ENCODE data around the gene DIPK1B. TPM values are rescaled to one million over a fixed set of nuclear protein-coding genes. Genes with fewer than 3 reads are reported as not detected.

DIPK1B gene
- total and polyA plus RNA-seq, 2 donors (not counting 3 experiments of a cell fraction or from before 2014, with no cell fraction given): 253 to 441 TPM

DNA sequence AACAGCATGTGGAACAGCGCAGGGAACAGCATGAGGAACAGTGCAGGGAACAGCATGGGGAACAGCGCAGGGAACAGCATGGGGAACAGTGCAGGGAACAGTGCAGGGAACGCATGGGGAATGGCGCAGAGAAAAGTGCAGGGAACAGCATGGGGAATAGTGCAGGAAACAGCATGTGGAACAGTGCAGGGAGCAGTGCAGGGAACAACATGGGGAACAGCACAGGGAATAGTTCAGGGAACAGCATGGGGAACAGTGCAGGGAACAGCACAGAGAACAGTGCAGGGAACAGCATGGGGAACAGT, 43.7 kb downstream of the DIPK1B start:
- no peak overlapping the region for H2AFZ ChIP-seq (ENCODE audit: low read depth, low read length)
- H3K79me2 ChIP-seq (ENCODE audit: control insufficient read depth, insufficient read depth, low read length): no peaks in the 10 kb centered on the region
- no peak overlapping the region for H3K4me2 ChIP-seq (ENCODE audit: insufficient read depth, low read length)
- no peak overlapping the region for H3K9ac ChIP-seq (replicated peaks; ENCODE audit: extremely low read depth, insufficient read depth, low read length)
- intact Hi-C loops (cut with micrococcal nuclease) (no loop called here), dilution Hi-C loops (cut with MboI; ENCODE audit: extremely low pct_ligation_motif_present, low sequenced_read_pairs) (no loop called here)
- ChIA-PET POLR2A (no interaction called here), CTCF (no interaction called here)
- no peaks in the 10 kb centered on the region for H3K9me3 ChIP-seq (replicated peaks; ENCODE audit: control insufficient read depth, insufficient read depth, low read length)
- H4K20me1 ChIP-seq (replicated peaks; ENCODE audit: control insufficient read depth, extremely low read depth, insufficient read depth, low read length): no peaks in the 10 kb centered on the region
- no TSS peak for BruUV-seq (replicated peaks)
- DNase-seq (ENCODE audit: low read depth, low spot score) (no peak), FAIRE-seq (no peak)
- TF ChIP-seq POLR2A (IDR thresholded peaks at IDR 0.05; ENCODE audit: low read depth, low read length) (no peak), JUN (IDR thresholded peaks at IDR 0.05; ENCODE audit: borderline replicate concordance, insufficient read depth, insufficient read length, low read depth) (no peak), POLR2AphosphoS5 (IDR thresholded peaks at IDR 0.05; ENCODE audit: insufficient read depth, low read depth, low read length) (no peak), MYC (IDR thresholded peaks at IDR 0.05; ENCODE audit: low read depth, low read length) (no peak)
- TF ChIP-seq, protein P1, sequence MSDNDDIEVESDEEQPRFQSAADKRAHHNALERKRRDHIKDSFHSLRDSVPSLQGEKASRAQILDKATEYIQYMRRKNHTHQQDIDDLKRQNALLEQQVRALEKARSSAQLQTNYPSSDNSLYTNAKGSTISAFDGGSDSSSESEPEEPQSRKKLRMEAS (IDR thresholded peaks at IDR 0.05; ENCODE audit: insufficient read depth, insufficient read length): no peak
- TF ChIP-seq, protein P2, sequence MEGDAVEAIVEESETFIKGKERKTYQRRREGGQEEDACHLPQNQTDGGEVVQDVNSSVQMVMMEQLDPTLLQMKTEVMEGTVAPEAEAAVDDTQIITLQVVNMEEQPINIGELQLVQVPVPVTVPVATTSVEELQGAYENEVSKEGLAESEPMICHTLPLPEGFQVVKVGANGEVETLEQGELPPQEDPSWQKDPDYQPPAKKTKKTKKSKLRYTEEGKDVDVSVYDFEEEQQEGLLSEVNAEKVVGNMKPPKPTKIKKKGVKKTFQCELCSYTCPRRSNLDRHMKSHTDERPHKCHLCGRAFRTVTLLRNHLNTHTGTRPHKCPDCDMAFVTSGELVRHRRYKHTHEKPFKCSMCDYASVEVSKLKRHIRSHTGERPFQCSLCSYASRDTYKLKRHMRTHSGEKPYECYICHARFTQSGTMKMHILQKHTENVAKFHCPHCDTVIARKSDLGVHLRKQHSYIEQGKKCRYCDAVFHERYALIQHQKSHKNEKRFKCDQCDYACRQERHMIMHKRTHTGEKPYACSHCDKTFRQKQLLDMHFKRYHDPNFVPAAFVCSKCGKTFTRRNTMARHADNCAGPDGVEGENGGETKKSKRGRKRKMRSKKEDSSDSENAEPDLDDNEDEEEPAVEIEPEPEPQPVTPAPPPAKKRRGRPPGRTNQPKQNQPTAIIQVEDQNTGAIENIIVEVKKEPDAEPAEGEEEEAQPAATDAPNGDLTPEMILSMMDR (IDR thresholded peaks at IDR 0.05; ENCODE audit: extremely low read depth in 1 of 2, insufficient read depth in 1 of 2, low read depth in 1 of 2, low read length in 2 of 2): no peak
- H3K4me3 ChIP-seq (replicated peaks in 1 of 3; ENCODE audit: insufficient read depth in 1 of 3, low read depth in 1 of 3, low read length in 3 of 3): no peak overlapping the region
- peaks cover 3% of the 10 kb centered on the region in 2 experiments for H3K27me3 ChIP-seq (ENCODE audit: control insufficient read depth in 2 of 2, insufficient read depth in 2 of 2, low read length in 2 of 2)
- no peak overlapping the region for H3K27ac ChIP-seq (ENCODE audit: insufficient read depth, low read depth, low read length)
- no peaks in the 10 kb centered on the region for H3K9me1 ChIP-seq (replicated peaks; ENCODE audit: control insufficient read depth, extremely low read depth, insufficient read depth, low read length)
- no peaks in the 10 kb centered on the region for H3K4me1 ChIP-seq (ENCODE audit: control insufficient read depth, extremely low read depth, insufficient read depth, low read length)
- H3K36me3 ChIP-seq (ENCODE audit: control insufficient read depth in 2 of 2, extremely low read depth in 1 of 2, insufficient read depth in 2 of 2, low read length in 2 of 2): no peaks in the 10 kb centered on the region

GRCh38 chr9:136756836-136757235, 44.5 kb downstream of the DIPK1B start:
- Histone ChIP-seq H3K9me1 (replicated peaks; ENCODE audit: control insufficient read depth, extremely low read depth, insufficient read depth, low read length) (no peaks in the 10 kb centered on the region), H3K27ac (ENCODE audit: insufficient read depth, low read depth, low read length) (no peak overlapping the region), H2AFZ (ENCODE audit: low read depth, low read length) (no peak overlapping the region), H3K9ac (replicated peaks; ENCODE audit: extremely low read depth, insufficient read depth, low read length) (no peak overlapping the region), H3K4me1 (ENCODE audit: control insufficient read depth, extremely low read depth, insufficient read depth, low read length) (no peaks in the 10 kb centered on the region), H3K27me3 (ENCODE audit: control insufficient read depth in 2 of 2, insufficient read depth in 2 of 2, low read length in 2 of 2) (peaks cover 0 to 3% of the 10 kb centered on the region in 2 experiments), H3K4me2 (ENCODE audit: insufficient read depth, low read length) (no peak overlapping the region), H4K20me1 (replicated peaks; ENCODE audit: control insufficient read depth, extremely low read depth, insufficient read depth, low read length) (no peaks in the 10 kb centered on the region), H3K9me3 (replicated peaks; ENCODE audit: control insufficient read depth, insufficient read depth, low read length) (no peaks in the 10 kb centered on the region), H3K4me3 (replicated peaks in 1 of 3; ENCODE audit: insufficient read depth in 1 of 3, low read depth in 1 of 3, low read length in 3 of 3) (no peak overlapping the region), H3K79me2 (ENCODE audit: control insufficient read depth, insufficient read depth, low read length) (no peaks in the 10 kb centered on the region), H3K36me3 (ENCODE audit: control insufficient read depth in 2 of 2, extremely low read depth in 1 of 2, insufficient read depth in 2 of 2, low read length in 2 of 2) (no peaks in the 10 kb centered on the region)
- ChIA-PET CTCF (no interaction called here), POLR2A (no interaction called here)
- FAIRE-seq (no peak), DNase-seq (ENCODE audit: low read depth, low spot score) (no peak)
- dilution Hi-C loops (cut with MboI; ENCODE audit: extremely low pct_ligation_motif_present, low sequenced_read_pairs): no loop called here
- TF ChIP-seq, protein P1 (IDR thresholded peaks at IDR 0.05; ENCODE audit: insufficient read depth, insufficient read length): no peak
- TF ChIP-seq, protein P2 (IDR thresholded peaks at IDR 0.05; ENCODE audit: extremely low read depth in 1 of 2, insufficient read depth in 1 of 2, low read depth in 1 of 2, low read length in 2 of 2): no peak
- TF ChIP-seq MYC (IDR thresholded peaks at IDR 0.05; ENCODE audit: low read depth, low read length): no peak
- no peak for TF ChIP-seq EZH2 (IDR thresholded peaks at IDR 0.05; ENCODE audit: borderline replicate concordance, low read depth, low read length, severe bottlenecking)
- TF ChIP-seq JUN (IDR thresholded peaks at IDR 0.05; ENCODE audit: borderline replicate concordance, insufficient read depth, insufficient read length, low read depth): no peak
- TF ChIP-seq GATA2 (IDR thresholded peaks at IDR 0.05; ENCODE audit: insufficient read depth, insufficient read length, low read depth, low read length): no peak
- no peak for TF ChIP-seq FOS (IDR thresholded peaks at IDR 0.05; ENCODE audit: borderline replicate concordance, insufficient read depth, low read length)
- no peak for TF ChIP-seq POLR2AphosphoS5 (IDR thresholded peaks at IDR 0.05; ENCODE audit: insufficient read depth, low read depth, low read length)
- TF ChIP-seq POLR2A (IDR thresholded peaks at IDR 0.05; ENCODE audit: low read depth, low read length): no peak
- intact Hi-C loops (cut with micrococcal nuclease): no loop called here
- no TSS peak for BruUV-seq (replicated peaks)
